NCI-H446 treated with DMSO at 0.1 percent for 48 hours (cell line): ENCODE data around the gene JAK2.
A peak's percentile ranks its signal among the peaks of the same experiment; 100 is the strongest.
"Not testable (repeated sequence)": the region's sequence is repeated elsewhere in the genome, so short reads cannot be mapped to it uniquely, and the experiment has no call there.

Experiments used
- DNase-seq: peaks from one replicate; lab custom pipeline; 2025; lab: John Stamatoyannopoulos, UW

The JAK2 gene

GRCh38 chr9:4984621-4985385, at the start of gene JAK2:
Gene JAK2, plus strand, starts transcription at chr9:4985272. Its CDS starts 36,716 bp downstream, at chr9:5021988.
- DNase-seq = peak; percentile 93

DNA sequence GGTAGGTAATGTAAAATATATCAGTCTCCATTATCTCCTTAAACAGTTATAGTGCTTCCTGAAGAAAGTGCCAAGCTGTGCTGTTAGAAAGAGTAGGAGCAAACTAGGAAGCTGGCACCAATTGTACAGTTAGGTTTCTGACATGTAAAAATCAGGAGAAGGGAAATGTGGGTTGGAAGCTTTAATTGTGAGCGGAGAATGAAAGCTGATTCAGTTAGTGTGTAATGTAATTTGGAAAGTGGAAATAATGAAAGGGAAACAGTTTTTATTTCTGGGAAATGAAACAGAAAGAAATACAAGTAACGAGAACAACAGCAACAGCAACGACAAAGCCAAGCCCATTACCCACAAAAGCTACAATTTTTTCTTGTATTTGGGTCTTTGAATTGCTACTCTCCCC, 48.8 kb upstream of the JAK2 start:
- no peak for DNase-seq

- DNase-seq = no peak
Measured at GRCh38 chr9:4936823-4937222, 48.2 kb upstream of the JAK2 start.

GRCh38 chr9:4937446-4937845, 47.6 kb upstream of the JAK2 start:
- no peak for DNase-seq

GRCh38 chr9:4938496-4938895, 46.6 kb upstream of the JAK2 start:
- no peak for DNase-seq

DNA sequence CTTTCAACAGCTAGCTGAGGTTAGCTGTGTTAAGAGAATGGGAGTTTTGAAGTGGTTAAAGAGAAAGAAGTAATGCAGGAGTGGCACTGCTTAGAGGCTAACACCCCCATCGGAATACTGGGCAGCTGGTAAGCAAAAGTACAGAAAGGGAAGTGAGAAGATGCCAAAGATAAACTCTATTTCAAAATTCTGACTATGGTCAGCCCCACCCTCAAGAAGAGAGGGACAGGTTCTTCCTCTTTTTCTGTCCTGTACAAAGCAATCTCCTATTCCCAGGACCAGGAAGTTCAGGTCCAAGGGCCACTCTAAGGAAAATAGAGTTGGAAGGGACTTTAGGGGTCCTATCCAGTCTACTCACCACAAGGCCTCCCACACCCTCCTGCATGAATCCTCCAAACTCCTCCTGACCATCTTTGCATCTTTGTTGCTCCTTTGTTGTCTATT, 45.9 kb upstream of the JAK2 start:
- no peak for DNase-seq

DNA sequence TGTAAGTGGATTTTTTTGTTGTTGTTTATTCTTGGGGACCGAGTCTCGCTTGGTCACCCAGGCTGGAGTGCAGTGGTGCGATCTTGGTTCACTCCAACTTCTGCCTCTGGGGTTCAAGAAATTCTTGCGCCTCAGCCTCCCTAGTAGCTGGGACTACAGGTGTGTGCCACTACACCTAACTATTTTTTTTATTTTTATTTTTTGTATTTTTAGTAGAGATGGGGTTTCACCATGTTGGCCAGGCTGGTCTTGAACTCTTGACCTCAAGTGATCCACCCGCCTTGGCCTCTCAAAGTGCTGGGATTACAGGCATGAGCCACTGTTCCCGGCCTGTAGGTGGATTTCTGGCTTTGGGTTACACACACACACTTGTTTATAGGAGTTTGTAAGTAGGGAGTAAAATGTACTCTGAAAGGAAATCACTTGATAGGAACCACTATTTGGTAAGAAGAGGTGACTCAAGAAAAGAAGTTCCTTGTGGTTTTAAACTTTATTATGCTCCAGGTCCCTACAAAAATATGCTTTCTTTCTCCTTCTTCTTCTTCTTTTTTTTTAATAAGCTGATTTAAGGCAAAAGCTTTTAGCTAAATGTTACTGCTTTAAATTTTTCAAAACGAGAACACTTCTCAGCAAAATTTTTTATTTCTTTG, 42.9 kb upstream of the JAK2 start:
- not testable (repeated sequence) for DNase-seq

DNA sequence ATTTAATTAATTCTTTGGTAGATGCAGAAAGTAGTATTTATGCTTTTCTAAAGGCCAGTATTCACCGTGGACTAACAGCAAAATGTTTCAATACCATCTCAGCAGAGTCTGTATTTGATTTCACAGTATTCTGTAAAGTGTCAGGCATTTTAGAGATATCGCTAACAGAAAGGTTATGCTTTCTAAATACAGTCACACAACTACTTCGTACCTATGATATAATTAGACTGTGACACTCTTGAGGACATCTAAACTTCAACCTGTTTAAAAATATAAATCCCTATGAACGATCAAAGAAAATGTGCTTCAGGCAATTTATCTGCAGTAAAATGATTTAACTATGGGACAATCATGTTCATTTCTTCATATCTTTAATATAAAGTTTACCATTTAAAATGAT, 41.7 kb upstream of the JAK2 start:
- DNase-seq = no peak

DNA sequence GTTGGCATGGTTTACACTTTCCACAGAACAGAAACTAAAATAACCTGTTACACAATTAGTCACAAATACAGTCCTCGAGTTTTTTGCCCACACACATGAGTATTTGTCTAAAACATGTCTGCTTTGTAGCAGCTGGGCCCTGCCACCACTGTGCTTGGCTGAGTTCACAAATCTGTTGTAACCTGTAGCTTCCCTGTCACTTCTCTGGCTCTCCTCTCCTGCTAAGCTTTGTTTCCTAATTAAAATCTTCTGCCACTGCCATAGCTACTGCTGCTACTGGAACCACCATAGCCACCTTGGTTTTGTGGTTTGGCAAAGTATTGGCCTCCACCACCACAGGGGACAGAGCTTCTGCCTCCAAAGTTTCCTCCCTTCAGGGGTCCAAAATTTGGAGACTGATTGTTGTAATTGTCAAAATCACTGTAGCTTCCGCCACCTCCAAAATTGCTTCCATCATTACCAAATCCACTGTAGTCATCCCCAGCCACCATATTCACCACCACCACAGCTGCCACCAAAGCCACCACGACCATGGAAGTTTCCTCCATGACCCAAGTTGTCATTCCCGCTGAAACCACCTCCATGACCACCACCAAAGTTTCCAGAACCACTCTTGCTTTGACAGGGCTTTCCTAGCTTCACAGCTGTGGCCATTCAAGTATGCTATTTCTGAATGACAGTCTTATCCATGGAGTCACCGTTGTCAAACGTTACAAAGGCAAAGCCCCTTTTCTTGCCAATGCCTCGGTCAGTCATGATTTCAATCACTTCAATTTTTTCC, 40.5 kb upstream of the JAK2 start:
- DNase-seq = not testable (repeated sequence)

GRCh38 chr9:4946937-4947336, 38.1 kb upstream of the JAK2 start:
- DNase-seq = no peak

DNA sequence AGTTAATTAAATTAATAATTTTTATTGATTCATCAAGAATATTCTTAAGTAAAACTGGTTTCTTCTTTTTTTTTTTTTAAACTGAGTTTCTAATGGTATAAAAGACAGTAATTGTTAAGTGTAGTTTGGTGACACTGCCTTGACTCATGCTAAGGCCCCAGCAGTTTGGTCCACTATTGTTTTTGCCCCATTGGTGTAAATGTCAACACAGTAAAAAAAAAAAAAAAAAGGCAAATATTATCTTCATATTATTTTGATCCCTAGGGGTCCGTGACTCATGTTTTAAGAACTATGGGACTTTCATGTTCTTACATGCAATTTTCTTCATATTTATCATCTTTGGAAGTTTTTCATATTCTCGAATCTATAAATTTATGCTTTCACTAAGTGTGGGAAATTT, 29.2 kb upstream of the JAK2 start:
- no peak for DNase-seq

- DNase-seq = no peak
Measured at GRCh38 chr9:4959031-4959430, 26.0 kb upstream of the JAK2 start.

GRCh38 chr9:4962085-4962484, 23.0 kb upstream of the JAK2 start:
- no peak for DNase-seq

DNA sequence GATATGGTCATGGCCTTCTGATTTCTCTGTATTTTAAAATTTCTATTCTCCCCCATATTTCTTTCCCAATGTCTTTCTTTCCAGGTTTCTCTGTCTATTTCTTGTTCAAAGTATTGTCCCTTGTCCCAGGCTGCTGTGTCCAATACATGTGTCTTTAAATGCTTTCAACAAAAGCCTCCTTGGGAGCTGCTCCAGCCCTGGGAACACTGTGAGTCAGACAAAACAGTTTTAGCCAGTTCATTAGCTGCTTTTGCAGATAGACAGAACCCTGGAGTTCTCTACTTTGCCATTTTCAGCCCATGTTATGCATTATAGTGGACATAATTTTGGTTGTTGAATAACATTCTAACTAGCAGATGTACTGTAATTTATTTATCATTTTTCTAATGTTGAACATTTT, 20.5 kb upstream of the JAK2 start:
- no peak for DNase-seq

DNA sequence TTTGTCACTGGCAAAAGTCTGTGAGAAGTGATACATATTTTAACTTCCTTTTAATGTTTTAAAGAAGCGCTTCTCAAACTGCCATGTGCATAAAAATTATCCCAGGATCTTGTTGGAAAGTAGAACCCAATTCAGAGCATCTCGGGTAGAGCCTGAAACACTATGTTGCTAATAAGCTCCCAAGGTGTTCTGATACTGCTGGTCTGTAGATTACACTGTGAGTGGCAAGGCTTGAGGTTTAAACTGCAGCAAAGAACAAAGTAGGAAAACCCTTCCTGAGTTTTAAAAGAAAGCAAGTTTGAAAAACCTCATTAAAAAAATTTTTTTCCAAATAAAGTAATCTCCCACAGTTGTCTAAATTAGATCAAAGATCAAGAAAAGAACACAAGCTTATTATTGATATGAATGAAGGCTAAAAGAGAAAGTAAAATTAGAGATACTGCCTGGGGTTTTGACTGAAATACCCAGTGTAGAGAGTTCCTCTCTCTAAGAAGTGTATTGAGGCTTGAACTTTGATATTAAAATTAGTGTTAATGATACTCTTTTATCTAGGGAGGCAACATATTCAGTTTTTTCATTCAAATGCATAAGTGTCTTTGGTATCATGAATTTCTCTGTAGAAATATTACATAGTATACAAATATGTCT, 19.8 kb upstream of the JAK2 start:
- no peak for DNase-seq

DNA sequence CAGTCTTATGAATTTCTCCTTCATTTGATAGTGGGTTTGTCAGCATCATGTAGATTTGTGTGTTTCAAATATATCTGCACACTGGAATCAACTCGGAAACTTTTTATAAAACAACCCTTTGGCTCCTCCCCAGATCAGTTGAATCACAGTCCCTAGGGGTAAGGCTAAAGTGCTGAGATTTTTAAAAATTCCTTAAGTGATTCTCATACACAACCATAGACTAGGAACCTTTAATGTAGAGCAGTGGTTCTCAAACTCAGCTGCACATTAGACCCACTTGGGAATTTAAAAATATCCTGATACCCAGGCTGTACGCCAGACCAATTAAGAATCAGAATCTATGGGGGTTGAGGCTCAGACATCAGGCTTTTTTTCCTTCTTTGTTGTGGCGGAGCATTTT, 17.5 kb upstream of the JAK2 start:
- DNase-seq = no peak

GRCh38 chr9:4969130-4969529, 15.9 kb upstream of the JAK2 start:
- no peak for DNase-seq

DNA sequence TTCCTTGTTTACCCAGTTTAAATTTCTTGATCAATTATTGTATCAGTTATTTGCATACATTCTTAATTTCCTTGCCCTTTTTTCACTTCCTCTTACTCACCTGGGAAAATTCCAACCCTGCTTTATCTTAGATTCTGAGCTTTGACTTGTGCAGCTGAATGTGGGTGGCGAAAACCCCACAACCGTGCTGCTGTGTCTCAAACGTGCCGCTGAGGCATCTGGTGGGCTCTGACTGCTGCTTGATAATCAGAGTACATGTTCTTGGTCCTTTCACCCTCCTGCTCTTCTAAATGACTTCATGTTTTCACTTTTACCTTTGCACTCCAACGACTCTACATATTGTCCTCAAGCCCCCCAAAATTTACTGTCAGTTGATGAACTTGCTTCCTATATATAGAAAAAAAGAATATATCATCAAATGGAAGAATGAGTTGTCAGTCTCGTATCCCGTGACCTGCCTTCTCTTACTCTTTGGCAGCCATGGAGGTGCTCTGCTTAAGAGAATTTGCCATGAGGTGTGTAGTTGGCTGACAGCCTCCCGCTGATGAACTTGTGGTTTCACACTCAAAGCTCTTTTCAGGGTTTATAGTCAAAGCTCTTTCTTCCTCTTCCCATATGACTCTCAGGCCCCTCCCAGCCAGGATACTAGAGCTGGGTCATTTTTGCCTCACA, 14.0 kb upstream of the JAK2 start:
- DNase-seq = no peak

GRCh38 chr9:4973246-4973645, 11.8 kb upstream of the JAK2 start:
- DNase-seq = no peak

- no peak for DNase-seq
Measured at GRCh38 chr9:4973902-4974301, 11.2 kb upstream of the JAK2 start.

- DNase-seq = no peak
Measured at GRCh38 chr9:4979239-4979638, 5.8 kb upstream of the JAK2 start.
